GM19468 (cell line): ENCODE measurements around the gene ECEL1.
"Not testable (repeated sequence)": the region's sequence is repeated elsewhere in the genome, so short reads cannot be mapped to it uniquely, and the experiment has no call there.

ENCODE experiments used
- ATAC-seq: cut with Tn5 transposase; IDR thresholded peaks from one replicate; pipeline ENCODE4 v1.9.1; 2021; ENCODE audit warnings: mild to moderate bottlenecking, moderate library complexity, moderate number of reproducible peaks; ENCODE audit not compliant: unreplicated experiment; ENCODE audit errors: extremely low read depth

The ECEL1 gene

GRCh38 chr2:232473467-232473890 lies 14.2 kb downstream of the ECEL1 start:
- no peak for ATAC-seq

GRCh38 chr2:232466221-232466620 lies 21.4 kb downstream of the ECEL1 start:
- no peak for ATAC-seq

- ATAC-seq, result no peak
Observed at GRCh38 chr2:232465061-232465460, 22.6 kb downstream of the ECEL1 start.

GRCh38 chr2:232464544-232464885 lies 23.1 kb downstream of the ECEL1 start:
- ATAC-seq, result no peak

GRCh38 chr2:232463701-232464543 lies 23.7 kb downstream of the ECEL1 start:
- ATAC-seq, result no peak

GRCh38 chr2:232460171-232460570 lies 27.5 kb downstream of the ECEL1 start:
- no peak for ATAC-seq

GRCh38 chr2:232459419-232460035 lies 28.1 kb downstream of the ECEL1 start:
- ATAC-seq, result no peak

- ATAC-seq, result no peak
Observed at GRCh38 chr2:232458661-232459418, 28.8 kb downstream of the ECEL1 start.

GRCh38 chr2:232458051-232458660 lies 29.5 kb downstream of the ECEL1 start:
- ATAC-seq, result no peak

GRCh38 chr2:232457121-232458011 lies 30.3 kb downstream of the ECEL1 start:
- ATAC-seq, result no peak

GRCh38 chr2:232456296-232457120 lies 31.1 kb downstream of the ECEL1 start:
- ATAC-seq, result no peak

- ATAC-seq, result no peak
Observed at GRCh38 chr2:232455426-232456255, 32.0 kb downstream of the ECEL1 start, which contains the start of gene ALPI. ALPI (plus strand) TSS chr2:232456153; CDS start chr2:232456200, 47 bp downstream.

GRCh38 chr2:232454630-232455029 lies 33.0 kb downstream of the ECEL1 start:
- ATAC-seq, result no peak

- ATAC-seq, result not testable (repeated sequence)
Observed at GRCh38 chr2:232451645-232452044, 36.0 kb downstream of the ECEL1 start.

GRCh38 chr2:232449964-232450363 lies 37.7 kb downstream of the ECEL1 start:
- no peak for ATAC-seq

GRCh38 chr2:232448304-232448690 lies 39.3 kb downstream of the ECEL1 start:
- no peak for ATAC-seq

- no peak for ATAC-seq
Observed at GRCh38 chr2:232447638-232448303, 39.9 kb downstream of the ECEL1 start.
